ENCODE results near the gene AANAT.
A peak's percentile ranks its signal among the peaks of the same experiment; 100 is the strongest.

Gene AANAT

GRCh38 chr17:76477576-76477975 is 10.2 kb downstream of the AANAT start:
- TF ChIP-seq CTCF (IDR thresholded peaks at IDR 0.05; ENCODE audit: extremely low read depth, insufficient read depth, missing control alignments), result no peak
- DNase-seq (ENCODE audit: low spot score), result no peak
- in situ Hi-C loops (cut with MboI; ENCODE audit: low pct_unique_long_range_greater_than_20kb, low sequenced_read_pairs, unreplicated experiment), result no loop called here

- no peak for TF ChIP-seq CTCF (IDR thresholded peaks at IDR 0.05; ENCODE audit: extremely low read depth, insufficient read depth, missing control alignments)
- in situ Hi-C loops (cut with MboI; ENCODE audit: low pct_unique_long_range_greater_than_20kb, low sequenced_read_pairs, unreplicated experiment), result no loop called here
- DNase-seq (ENCODE audit: low spot score), result no peak
Observed at GRCh38 chr17:76478097-76478496, 10.7 kb downstream of the AANAT start.

GRCh38 chr17:76478730-76479514 is 11.5 kb downstream of the AANAT start:
- TF ChIP-seq CTCF (IDR thresholded peaks at IDR 0.05; ENCODE audit: extremely low read depth, insufficient read depth, missing control alignments), result no peak
- in situ Hi-C loops (cut with MboI; ENCODE audit: low pct_unique_long_range_greater_than_20kb, low sequenced_read_pairs, unreplicated experiment), result no loop called here
- no peak for DNase-seq (ENCODE audit: low spot score)

- no peak for DNase-seq (ENCODE audit: low spot score)
- in situ Hi-C loops (cut with MboI; ENCODE audit: low pct_unique_long_range_greater_than_20kb, low sequenced_read_pairs, unreplicated experiment), result no loop called here
- TF ChIP-seq CTCF (IDR thresholded peaks at IDR 0.05; ENCODE audit: extremely low read depth, insufficient read depth, missing control alignments), result no peak
Observed at GRCh38 chr17:76479515-76480060, 12.2 kb downstream of the AANAT start.

- in situ Hi-C loops (cut with MboI; ENCODE audit: low pct_unique_long_range_greater_than_20kb, low sequenced_read_pairs, unreplicated experiment), result no loop called here
- no peak for DNase-seq (ENCODE audit: low spot score)
Observed at GRCh38 chr17:76480632-76481031, 13.2 kb downstream of the AANAT start.

GRCh38 chr17:76481071-76481655 is 13.8 kb downstream of the AANAT start:
- peak; percentile 80 for DNase-seq (ENCODE audit: low spot score)
- in situ Hi-C loops (cut with MboI; ENCODE audit: low pct_unique_long_range_greater_than_20kb, low sequenced_read_pairs, unreplicated experiment), result no loop called here
- TF ChIP-seq CTCF (IDR thresholded peaks at IDR 0.05; ENCODE audit: extremely low read depth, insufficient read depth, missing control alignments), result no peak

More at GRCh38 chr17:76480632-76481031, 13.2 kb downstream of the AANAT start:
- no peak for TF ChIP-seq CTCF (IDR thresholded peaks at IDR 0.05; ENCODE audit: extremely low read depth, insufficient read depth, missing control alignments)
